ENCODE results near the gene FAM240B.

Gene FAM240B

GRCh38 chr9:38747067-38747466 is 27.1 kb upstream of the FAM240B start:
- TF ChIP-seq CTCF (IDR thresholded peaks at IDR 0.05; ENCODE audit: control insufficient read depth, extremely low read depth, insufficient read depth) = no peak
- DNase-seq (ENCODE audit: low read depth) = no peak
- no peak overlapping the region for H3K4me3 ChIP-seq (ENCODE audit: low read depth, low read length)

GRCh38 chr9:38746303-38746702 is 26.4 kb upstream of the FAM240B start:
- DNase-seq (ENCODE audit: low read depth) = no peak
- H3K4me3 ChIP-seq (ENCODE audit: low read depth, low read length) = no peak overlapping the region
- TF ChIP-seq CTCF (IDR thresholded peaks at IDR 0.05; ENCODE audit: control insufficient read depth, extremely low read depth, insufficient read depth) = no peak

- no peak overlapping the region for H3K4me3 ChIP-seq (ENCODE audit: low read depth, low read length)
- no peak for DNase-seq (ENCODE audit: low read depth)
- TF ChIP-seq CTCF (IDR thresholded peaks at IDR 0.05; ENCODE audit: control insufficient read depth, extremely low read depth, insufficient read depth) = no peak
Measured at GRCh38 chr9:38744484-38744883, 24.6 kb upstream of the FAM240B start.

- TF ChIP-seq CTCF (IDR thresholded peaks at IDR 0.05; ENCODE audit: control insufficient read depth, extremely low read depth, insufficient read depth) = no peak
- DNase-seq (ENCODE audit: low read depth) = no peak
- no peak overlapping the region for H3K4me3 ChIP-seq (ENCODE audit: low read depth, low read length)
Measured at GRCh38 chr9:38737246-38737645, 17.3 kb upstream of the FAM240B start.

GRCh38 chr9:38734831-38735230 is 14.9 kb upstream of the FAM240B start:
- TF ChIP-seq CTCF (IDR thresholded peaks at IDR 0.05; ENCODE audit: control insufficient read depth, extremely low read depth, insufficient read depth) = no peak
- no peak for DNase-seq (ENCODE audit: low read depth)

GRCh38 chr9:38733503-38733902 is 13.6 kb upstream of the FAM240B start:
- TF ChIP-seq CTCF (IDR thresholded peaks at IDR 0.05; ENCODE audit: control insufficient read depth, extremely low read depth, insufficient read depth) = no peak
- no peak for DNase-seq (ENCODE audit: low read depth)
- no peak overlapping the region for H3K4me3 ChIP-seq (ENCODE audit: low read depth, low read length)

More at GRCh38 chr9:38734831-38735230, 14.9 kb upstream of the FAM240B start:
- no peak overlapping the region for H3K4me3 ChIP-seq (ENCODE audit: low read depth, low read length)

- no peak for TF ChIP-seq CTCF (IDR thresholded peaks at IDR 0.05; ENCODE audit: control insufficient read depth, extremely low read depth, insufficient read depth)
- DNase-seq (ENCODE audit: low read depth) = no peak
- H3K4me3 ChIP-seq (ENCODE audit: low read depth, low read length) = no peak overlapping the region
Measured at GRCh38 chr9:38732885-38733284, 13.0 kb upstream of the FAM240B start.

Measured in LNCaP clone FGC (cell line).